Kidney (tissue), 14 donors: ENCODE results near the gene IQSEC1. TPM values are rescaled to one million over a fixed set of nuclear protein-coding genes. Genes with fewer than 3 reads are reported as not detected.

Source experiments
- DNase-seq, 5 donors: peaks; one replicate each; pipeline ENCODE4 v3.0.0-alpha.2; 2013 to 2020
- FAIRE-seq: peaks from 2 replicates; lab custom pipeline; 2012; peaks lifted over from hg19 to GRCh38; lab: Jason Lieb, UNC
- H3K27ac ChIP-seq, 2 donors: one replicate each; pipeline ENCODE4 v1.7.0; 2013; ENCODE audit warnings: low read depth in 2 of 2, low read length in 2 of 2, inconsistent platforms in 1 of 2
- H3K27me3 ChIP-seq: one replicate; pipeline ENCODE4 v1.7.1; 2013; ENCODE audit warnings: low read length, inconsistent platforms; ENCODE audit not compliant: control insufficient read depth, insufficient read depth
- H3K36me3 ChIP-seq, 3 donors: one replicate each; pipeline versions ENCODE4 v1.7.0 to v1.7.1; 2013; ENCODE audit warnings: low read length in 3 of 3, control low read depth in 1 of 3, inconsistent platforms in 1 of 3; ENCODE audit not compliant: insufficient read depth in 3 of 3, control insufficient read depth in 2 of 3
- H3K4me1 ChIP-seq, 3 donors: one replicate each; pipeline versions ENCODE4 v1.7.0 to v1.7.1; 2013; ENCODE audit warnings: low read length in 3 of 3, inconsistent platforms in 1 of 3, low read depth in 1 of 3; ENCODE audit not compliant: control insufficient read depth in 2 of 3, insufficient read depth in 2 of 3
- H3K4me3 ChIP-seq, 3 donors: one replicate each; pipeline versions ENCODE4 v1.7.0 to v1.8.1; 2013; ENCODE audit warnings: low read length in 3 of 3, control low read depth in 1 of 3, inconsistent platforms in 1 of 3
- H3K9ac ChIP-seq, 3 donors: one replicate each; pipeline versions ENCODE4 v1.7.0 to v1.7.1; 2013; ENCODE audit warnings: low read length in 3 of 3, control low read depth in 1 of 3, inconsistent platforms in 1 of 3
- H3K9me3 ChIP-seq, 3 donors: one replicate each; pipeline versions ENCODE4 v1.7.0 to v1.7.1; 2013; ENCODE audit warnings: low read length in 3 of 3, control low read depth in 1 of 3, inconsistent platforms in 1 of 3; ENCODE audit not compliant: control insufficient read depth in 2 of 3, insufficient read depth in 1 of 3
- CTCF ChIP-seq: IDR thresholded peaks from 3 replicates; pipeline ENCODE4 v1.5.1; 2012; ENCODE audit warnings: mild to moderate bottlenecking, moderate library complexity, borderline replicate concordance; ENCODE audit not compliant: insufficient read depth; ENCODE audit errors: extremely low read depth
- intact Hi-C: fragments of 100-400 bp; cut with DNase I; formaldehyde crosslinking; loops from one replicate; pipeline ENCODE4 v1.11.1; 2022
- polyA plus RNA-seq: library from polyadenylated mRNA; stranded (reverse); fragments of 350-450 nt; fragmentation: Illumina TruSeq; extraction: RNeasy Lipid Tissue Mini Kit (QIAGEN cat#74804); gene quantifications from one replicate; pipeline ENCODE4 v1.2.3, GENCODE V29; 2014; ENCODE audit warnings: low read depth, low replicate concordance; ENCODE audit not compliant: insufficient read depth
- total RNA-seq: library from RNA; stranded (reverse); fragmentation: NEBNext Ultra II Directional; extraction: Animal tissue kit (Norgen Biotek cat#: 25700); gene quantifications from one replicate; pipeline ENCODE4 v1.2.1, GENCODE V29; 2021
- donor health status: control.
- donor health status: control.
- donor health status: control.
- donor health status: control.
- donor health status: control.
- donor health status: DM: yes; HTN: yes; CAD: no.
- donor health status: Normal renal cell carcinoma (clear cell type).

The IQSEC1 gene
- total and polyA plus RNA-seq, 2 donors from 2014 or later, result 15.1 to 45.7 TPM

- no peaks in the 10 kb centered on the region for H3K36me3 ChIP-seq
- H3K4me3 ChIP-seq, result no peak overlapping the region
- TF ChIP-seq CTCF, result no peak
- H3K27me3 ChIP-seq, result no peaks in the 10 kb centered on the region
- H3K9me3 ChIP-seq, result no peaks in the 10 kb centered on the region
- H3K4me1 ChIP-seq, result no peaks in the 10 kb centered on the region
- H3K27ac ChIP-seq, result no peak overlapping the region
- H3K9ac ChIP-seq, result no peak overlapping the region
- DNase-seq (no peak), FAIRE-seq (no peak)
- intact Hi-C loops, result no loop called here
Measured at GRCh38 chr3:13034861-13035260, 38.4 kb downstream of the IQSEC1 start.

- no peak for FAIRE-seq
- intact Hi-C loops, result no loop called here
- H3K4me3 ChIP-seq, result no peak overlapping the region
Measured at GRCh38 chr3:13034109-13034800, 39.0 kb downstream of the IQSEC1 start.

GRCh38 chr3:13032206-13032605, 41.0 kb downstream of the IQSEC1 start:
- no peak overlapping the region for H3K9ac ChIP-seq
- no peaks in the 10 kb centered on the region for H3K36me3 ChIP-seq
- H3K4me3 ChIP-seq, result no peak overlapping the region
- DNase-seq (peak in 1 of 5 donors; percentile 65), FAIRE-seq (no peak)
- no peaks in the 10 kb centered on the region for H3K9me3 ChIP-seq
- no peak overlapping the region for H3K27ac ChIP-seq
- TF ChIP-seq CTCF, result no peak
- no peaks in the 10 kb centered on the region for H3K4me1 ChIP-seq
- intact Hi-C loops, result no loop called here
- H3K27me3 ChIP-seq, result no peaks in the 10 kb centered on the region

More at GRCh38 chr3:13034109-13034800, 39.0 kb downstream of the IQSEC1 start:
- no peak for TF ChIP-seq CTCF
- peak in 1 of 5 donors; percentile 41 for DNase-seq
- no peaks in the 10 kb centered on the region for H3K27me3 ChIP-seq
- H3K27ac ChIP-seq, result no peak overlapping the region
- no peaks in the 10 kb centered on the region for H3K9me3 ChIP-seq
- no peaks in the 10 kb centered on the region for H3K4me1 ChIP-seq
- no peak overlapping the region for H3K9ac ChIP-seq
- H3K36me3 ChIP-seq, result no peaks in the 10 kb centered on the region
